GM12878 (cell line): ENCODE measurements around the gene GSTO1. TPM values are rescaled to one million over a fixed set of nuclear protein-coding genes. Genes with fewer than 3 reads are reported as not detected.

Source experiments
- ATAC-seq: fragments of 200-7000 bp; cut with Tn5 transposase; 3 replicates; pipeline ENCODE4 v1.9.1; 2020; ENCODE audit warnings: mild to moderate bottlenecking, moderate library complexity
- BruUV-seq: library from RNA; stranded (reverse); fragments of 400-500 nt; replicated peaks from 2 replicates; lab custom pipeline; 2021; lab: Mats Ljungman, UMichigan
- CTCF ChIA-PET: fragments of 300-600 bp; sonication (Branson Sonifier 250); formaldehyde crosslinking; extraction: SDS; loops from one replicate; lab custom pipeline; 2021; ENCODE audit warnings: inconsistent platforms; lab: Yijun Ruan, JAX
- POLR2A ChIA-PET: fragments of 350-600 bp; formaldehyde crosslinking; extraction: SDS; loops from one replicate; lab custom pipeline; 2021; ENCODE audit warnings: inconsistent platforms; lab: Charles Lee
- RAD21 ChIA-PET: fragments of 300-600 bp; sonication (Branson Sonifier 250); formaldehyde crosslinking; loops from one replicate; lab custom pipeline; 2023; ENCODE audit warnings: antibody characterized with exemption; ENCODE audit not compliant: unreplicated experiment; lab: Charles Lee
- SMC1A ChIA-PET: fragments of 300-600 bp; sonication (Branson Sonifier 250); formaldehyde crosslinking; loops from one replicate; lab custom pipeline; 2023; ENCODE audit not compliant: unreplicated experiment, uncharacterized antibody; lab: Charles Lee
- DNase-seq: peaks from one replicate; pipeline ENCODE4 v3.0.0-alpha.2; 2011; ENCODE audit warnings: low read depth, low spot score
- FAIRE-seq: peaks from 3 replicates; lab custom pipeline; 2011; peaks lifted over from hg19 to GRCh38; lab: Jason Lieb, UNC
- H2AFZ ChIP-seq: 2 replicates; pipeline ENCODE4 v1.6.0; 2011; ENCODE audit warnings: low read depth, low read length, control low read depth; ENCODE audit not compliant: control insufficient read depth
- H3K27ac ChIP-seq: 2 replicates; pipeline ENCODE4 v1.5.1; 2011; ENCODE audit warnings: control low read depth; ENCODE audit not compliant: control insufficient read depth, insufficient read depth
- H3K27me3 ChIP-seq, 2 experiments: replicated peaks in 1 of 2; 2 replicates each; pipeline versions ENCODE4 v1.6.0 to v1.6.1; 2011; ENCODE audit warnings: low read length in 1 of 2; ENCODE audit not compliant: control insufficient read depth in 2 of 2, insufficient read depth in 2 of 2
- H3K36me3 ChIP-seq, 2 experiments: 2 replicates each; pipeline ENCODE4 v1.5.1; 2011; ENCODE audit warnings: low read length in 1 of 2; ENCODE audit not compliant: control insufficient read depth in 2 of 2, insufficient read depth in 2 of 2
- H3K4me1 ChIP-seq: 2 replicates; pipeline ENCODE4 v1.6.1; 2011; ENCODE audit warnings: mild to moderate bottlenecking, low read length, moderate library complexity, mixed read lengths; ENCODE audit not compliant: control insufficient read depth, insufficient read depth
- H3K4me2 ChIP-seq: 2 replicates; pipeline ENCODE4 v1.6.0; 2011; ENCODE audit warnings: control low read depth; ENCODE audit not compliant: control insufficient read depth, insufficient read depth
- H3K4me3 ChIP-seq: fragments of 200-600 bp; sonication (generic); 2 replicates; pipeline ENCODE4 v1.5.1; 2016
- H3K79me2 ChIP-seq: 2 replicates; pipeline ENCODE4 v1.6.0; 2011; ENCODE audit warnings: low read length; ENCODE audit not compliant: control insufficient read depth, insufficient read depth
- H3K9ac ChIP-seq: 2 replicates; pipeline ENCODE4 v1.8.0; 2011; ENCODE audit warnings: low read length, control low read depth, mixed read lengths; ENCODE audit not compliant: control insufficient read depth, insufficient read depth
- H3K9me3 ChIP-seq: replicated peaks from 3 replicates; pipeline ENCODE4 v1.5.1; 2011; ENCODE audit warnings: mild to moderate bottlenecking, low read length; ENCODE audit not compliant: control insufficient read depth, insufficient read depth
- H4K20me1 ChIP-seq: 2 replicates; pipeline ENCODE4 v1.6.0; 2011; ENCODE audit not compliant: control insufficient read depth, insufficient read depth
- BRCA1 ChIP-seq: IDR thresholded peaks from 2 replicates; pipeline ENCODE4 v1.6.1; 2011; ENCODE audit warnings: low read depth, low read length, improper control_type of control experiment
- EED ChIP-seq: sonication (generic); IDR thresholded peaks from 2 replicates; pipeline ENCODE4 v1.6.1; 2016; ENCODE audit warnings: antibody characterized with exemption, low read depth
- FOS ChIP-seq: IDR thresholded peaks from 3 replicates; pipeline ENCODE4 v1.6.1; 2011; ENCODE audit warnings: borderline replicate concordance; ENCODE audit not compliant: insufficient read length; ENCODE audit errors: extremely low read depth
- GABPA ChIP-seq: IDR thresholded peaks from 2 replicates; pipeline ENCODE4 v1.6.1; 2014; ENCODE audit warnings: antibody characterized with exemption, low read depth, mild to moderate bottlenecking, inconsistent platforms
- NFYA ChIP-seq: IDR thresholded peaks from 2 replicates; pipeline ENCODE4 v1.6.1; 2011; ENCODE audit warnings: low read depth, mild to moderate bottlenecking, low read length, improper control_type of control experiment, borderline replicate concordance
- WGBS: methylation state at CpG from one replicate; pipeline ENCODE4 v1.1.6; 2016; ENCODE audit warnings: low lambda C conversion rate; ENCODE audit not compliant: insufficient replicate concordance, insufficient coverage; ENCODE audit errors: missing lambda C conversion rate; 5-methylcytosine and 5-hydroxymethylcytosine counted together
- in situ Hi-C: fragments of 300-500 bp; cut with MboI; formaldehyde crosslinking; loops from 9 replicates; pipeline ENCODE4 v1.14.3; 2018; ENCODE audit warnings: mixed read lengths
- intact Hi-C: fragments of 100-400 bp; cut with micrococcal nuclease; formaldehyde crosslinking; loops from one replicate; pipeline ENCODE4 v1.14.2; 2022; ENCODE audit not compliant: unreplicated experiment
- polyA plus RNA-seq, 11 experiments: library from polyadenylated mRNA; depleted of rRNA in 4 of 11; unstranded in 6 of 11; stranded (reverse) in 5 of 11; fragments of >200 nt; fragmentation: Nextera tagmentation in 4 of 11; fragmentation: Illumina TruSeq in 1 of 11; extraction: Ambion mirVana in 4 of 11; extraction: Trizol in 1 of 11; gene quantifications; 1 replicate in 1 of 11; 2 replicates in 10 of 11; pipeline versions ENCODE4 v1.2.1 to v1.2.3, GENCODE V29; 2011 to 2016; ENCODE audit warnings: inconsistent platforms in 2 of 11, missing spikeins in 2 of 11, low read depth in 1 of 11
- total RNA-seq, 4 experiments: library from RNA; depleted of rRNA in 3 of 4; stranded (reverse); fragments of >200 nt in 3 of 4; fragmentation: Illumina TruSeq in 1 of 4; extraction: Trizol in 1 of 4; gene quantifications; 2 replicates each; pipeline versions ENCODE4 v1.2.1 to v1.2.3, GENCODE V29; 2013 to 2021

Gene GSTO1
- total and polyA plus RNA-seq, 10 of the 15 experiments (the other 5 are each of a cell fraction or from before 2014, with no cell fraction given), result 53.1 to 197 (median 112) TPM

GRCh38 chr10:104306897-104307296, 52.2 kb downstream of the GSTO1 start:
- FAIRE-seq, result no peak
- in situ Hi-C loops (no loop called here), intact Hi-C loops (no loop called here)
- WGBS, result 42% methylated on average over 3 of the region's 3 CpGs
- ChIA-PET SMC1A (interaction anchor here (0.8 to 7.3 kb wide), 10 partner anchors 8 to 43 kb away, joined by 3 to 187 read pairs (median 7); partner anchors contain the start of genes CFAP58 and ITPRIP), RAD21 (interaction anchor here (0.6 to 9.0 kb wide), 6 partner anchors 12 to 45 kb away, joined by 3 to 137 read pairs (median 13); partner anchors contain the start of genes CFAP58 and ITPRIP), CTCF (interaction anchor here (1.0 to 13.3 kb wide), 16 partner anchors 8 to 420 kb away, joined by 3 to 419 read pairs (median 10); partner anchors contain the start of genes CFAP58 and ITPRIP), POLR2A (interaction anchor here (0.9 to 2.3 kb wide), 4 partner anchors 35 to 47 kb away, joined by 3 to 7 read pairs (median 6); partner anchors contain the start of gene CFAP58)
- H3K36me3 ChIP-seq, result peaks cover 0 to 5% of the 10 kb centered on the region in 2 experiments; a peak in 2 of 4 replicates
- BruUV-seq, result no TSS peak
- peaks cover 26% of the 10 kb centered on the region for H3K4me1 ChIP-seq
- H2AFZ ChIP-seq, result no peak overlapping the region
- H3K9me3 ChIP-seq, result no peaks in the 10 kb centered on the region; the same call in 2 of the 3 replicates
- no peak for ATAC-seq
- H3K27me3 ChIP-seq, result no peaks in the 10 kb centered on the region
- no peak overlapping the region for H3K9ac ChIP-seq
- no peaks in the 10 kb centered on the region for H3K79me2 ChIP-seq
- no peak overlapping the region for H3K27ac ChIP-seq
- TF ChIP-seq BRCA1 (no peak), NFYA (no peak), GABPA (no peak), FOS (no peak), EED (no peak)
- no peak overlapping the region for H3K4me3 ChIP-seq
- H3K4me2 ChIP-seq, result no peak overlapping the region
- no peak for DNase-seq
- H4K20me1 ChIP-seq, result no peaks in the 10 kb centered on the region
